ENCODE results near the gene DNLZ. TPM values are rescaled to one million over a fixed set of nuclear protein-coding genes. Genes with fewer than 3 reads are reported as not detected.

Gene DNLZ
- total and polyA plus RNA-seq, 2 of the 4 experiments (the other 2 are of a cell fraction) = 2.0 to 11.4 TPM

DNA sequence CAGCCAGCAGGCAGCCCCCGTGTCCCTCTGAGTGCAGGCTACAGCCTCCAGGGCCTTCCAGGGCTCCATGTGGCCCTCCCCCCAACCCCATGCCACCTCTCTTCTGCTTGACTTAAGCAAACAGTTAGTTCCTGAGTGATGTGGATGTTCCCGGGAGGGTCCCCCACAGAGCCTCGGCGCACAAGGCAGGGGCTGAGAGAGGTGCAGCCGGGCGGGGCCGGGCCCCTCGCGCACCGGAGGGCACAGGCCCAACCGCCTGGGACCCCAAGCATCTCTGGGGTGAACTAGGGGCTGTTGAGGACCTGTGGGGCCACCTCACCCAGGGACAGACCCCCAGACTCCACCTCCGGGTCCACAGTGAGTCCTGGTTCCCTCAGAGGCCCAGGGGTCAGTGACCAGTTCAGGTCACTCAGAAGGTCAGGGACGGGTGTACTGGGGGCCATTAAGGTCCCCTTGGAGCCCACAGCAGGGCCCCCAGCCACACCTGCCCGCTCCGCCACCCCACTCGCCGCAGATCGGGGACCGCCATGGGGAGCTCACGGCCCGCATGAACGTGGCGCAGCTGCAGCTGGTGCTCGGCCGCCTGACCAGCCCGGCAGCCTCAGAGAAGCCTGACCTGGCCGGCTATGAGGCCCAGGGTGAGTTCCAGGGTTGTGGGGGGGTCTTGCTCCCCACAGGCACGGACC lies 23.0 kb downstream of the DNLZ start:
- dilution Hi-C loops (cut with HindIII; ENCODE audit: low sequenced_read_pairs, unreplicated experiment) = no loop called here
- no TSS peak for BruUV-seq (replicated peaks)
- Histone ChIP-seq H3K36me3 (ENCODE audit: control insufficient read depth, insufficient read depth, low read length) (peaks cover 78% of the 10 kb centered on the region), H4K91ac (ENCODE audit: insufficient read depth, low read depth, low read length) (no peak overlapping the region), H2BK20ac (ENCODE audit: low read depth, low read length) (no peak overlapping the region), H3K23ac (ENCODE audit: low read depth, low read length) (no peak overlapping the region), H3K9me1 (ENCODE audit: insufficient read depth, low read length) (peaks cover 7% of the 10 kb centered on the region), H2AK5ac (ENCODE audit: low read depth, low read length) (no peak overlapping the region), H3K56ac (ENCODE audit: extremely low read depth, insufficient read depth, low read length) (no peak overlapping the region), H3K4me1 (ENCODE audit: control insufficient read depth, insufficient read depth, low read length) (peaks cover 16% of the 10 kb centered on the region), H3K4ac (ENCODE audit: low read depth, low read length) (no peak overlapping the region), H3K9ac (ENCODE audit: low read depth, low read length) (no peak overlapping the region), H4K5ac (ENCODE audit: low read depth, low read length) (no peak overlapping the region), H3K79me1 (ENCODE audit: low read depth in 1 of 2, low read length in 2 of 2) (peaks cover 16 to 76% of the 10 kb centered on the region in 2 experiments), H2AK9ac (replicated peaks; ENCODE audit: low read depth, low read length, poor library complexity) (no peak overlapping the region), H2BK15ac (ENCODE audit: low read depth, low read length) (no peak overlapping the region), H3K27ac (ENCODE audit: insufficient read depth, low read length) (no peak overlapping the region), H3K4me3 (ENCODE audit: insufficient read depth, low read depth, low read length) (no peak overlapping the region), H3K4me2 (ENCODE audit: low read depth, low read length) (no peak overlapping the region), H4K8ac (ENCODE audit: low read depth in 2 of 2, low read length in 2 of 2) (no peak overlapping the region), H3K18ac (ENCODE audit: low read depth, low read length) (no peak overlapping the region), H2BK5ac (ENCODE audit: low read depth, low read length, poor library complexity, severe bottlenecking) (no peak overlapping the region), H3K14ac (replicated peaks; ENCODE audit: low read depth, low read length) (no peak overlapping the region), H3K27me3 (ENCODE audit: control insufficient read depth, insufficient read depth, low read length) (no peaks in the 10 kb centered on the region), H4K20me1 (ENCODE audit: insufficient read depth, low read length) (peaks cover 78% of the 10 kb centered on the region), H2BK120ac (ENCODE audit: low read depth, low read length) (no peak overlapping the region), H2AFZ (replicated peaks; ENCODE audit: low read length, poor library complexity) (no peak overlapping the region), H3K9me3 (ENCODE audit: control insufficient read depth, insufficient read depth, low read length) (no peaks in the 10 kb centered on the region)
- POLR2A ChIA-PET (ENCODE audit: unreplicated experiment) = no interaction called here
- ATAC-seq (ENCODE audit: low read depth) (no peak), DNase-seq (no peak)
- 96% methylated on average over 8 of the region's 28 CpGs; no CpG with 5 or more reads in 1 of the 2 experiments for WGBS, 2 experiments (ENCODE audit: extremely low coverage in 2 of 2, insufficient read length in 1 of 2)
- intact Hi-C loops (cut with micrococcal nuclease) = no loop called here
- in situ Hi-C loops (cut with MboI; ENCODE audit: low sequenced_read_pairs) = no loop called here
- CTCF ChIA-PET = no interaction called here
- no peak for TF ChIP-seq FOS (IDR thresholded peaks at IDR 0.05; ENCODE audit: low read depth, low read length)
- TF ChIP-seq CEBPB (IDR thresholded peaks at IDR 0.05; ENCODE audit: low read depth, low read length) = no peak
- TF ChIP-seq RAD21 (IDR thresholded peaks at IDR 0.05; ENCODE audit: low read length) = no peak
- no peak for TF ChIP-seq POLR2A (IDR thresholded peaks at IDR 0.05; ENCODE audit: low read depth, low read length)
- TF ChIP-seq RCOR1 (IDR thresholded peaks at IDR 0.05; ENCODE audit: insufficient replicate concordance, low read length) = no peak
- TF ChIP-seq MXI1 (IDR thresholded peaks at IDR 0.05; ENCODE audit: borderline replicate concordance, low read depth, low read length) = no peak
- no peak for TF ChIP-seq MAZ (IDR thresholded peaks at IDR 0.05; ENCODE audit: borderline replicate concordance, low read depth, low read length)
- TF ChIP-seq BHLHE40 (IDR thresholded peaks at IDR 0.05; ENCODE audit: low read depth, low read length) = no peak
- TF ChIP-seq NFE2L2 (IDR thresholded peaks at IDR 0.05; ENCODE audit: low read depth, low read length) = no peak
- TF ChIP-seq, protein P1, sequence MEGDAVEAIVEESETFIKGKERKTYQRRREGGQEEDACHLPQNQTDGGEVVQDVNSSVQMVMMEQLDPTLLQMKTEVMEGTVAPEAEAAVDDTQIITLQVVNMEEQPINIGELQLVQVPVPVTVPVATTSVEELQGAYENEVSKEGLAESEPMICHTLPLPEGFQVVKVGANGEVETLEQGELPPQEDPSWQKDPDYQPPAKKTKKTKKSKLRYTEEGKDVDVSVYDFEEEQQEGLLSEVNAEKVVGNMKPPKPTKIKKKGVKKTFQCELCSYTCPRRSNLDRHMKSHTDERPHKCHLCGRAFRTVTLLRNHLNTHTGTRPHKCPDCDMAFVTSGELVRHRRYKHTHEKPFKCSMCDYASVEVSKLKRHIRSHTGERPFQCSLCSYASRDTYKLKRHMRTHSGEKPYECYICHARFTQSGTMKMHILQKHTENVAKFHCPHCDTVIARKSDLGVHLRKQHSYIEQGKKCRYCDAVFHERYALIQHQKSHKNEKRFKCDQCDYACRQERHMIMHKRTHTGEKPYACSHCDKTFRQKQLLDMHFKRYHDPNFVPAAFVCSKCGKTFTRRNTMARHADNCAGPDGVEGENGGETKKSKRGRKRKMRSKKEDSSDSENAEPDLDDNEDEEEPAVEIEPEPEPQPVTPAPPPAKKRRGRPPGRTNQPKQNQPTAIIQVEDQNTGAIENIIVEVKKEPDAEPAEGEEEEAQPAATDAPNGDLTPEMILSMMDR (conservative IDR thresholded peaks at IDR 0.05; ENCODE audit: low read depth, low read length) = no peak
- TF ChIP-seq, protein P2, sequence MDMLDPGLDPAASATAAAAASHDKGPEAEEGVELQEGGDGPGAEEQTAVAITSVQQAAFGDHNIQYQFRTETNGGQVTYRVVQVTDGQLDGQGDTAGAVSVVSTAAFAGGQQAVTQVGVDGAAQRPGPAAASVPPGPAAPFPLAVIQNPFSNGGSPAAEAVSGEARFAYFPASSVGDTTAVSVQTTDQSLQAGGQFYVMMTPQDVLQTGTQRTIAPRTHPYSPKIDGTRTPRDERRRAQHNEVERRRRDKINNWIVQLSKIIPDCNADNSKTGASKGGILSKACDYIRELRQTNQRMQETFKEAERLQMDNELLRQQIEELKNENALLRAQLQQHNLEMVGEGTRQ (IDR thresholded peaks at IDR 0.05; ENCODE audit: low read depth, low read length) = no peak
- TF ChIP-seq, protein P3, sequence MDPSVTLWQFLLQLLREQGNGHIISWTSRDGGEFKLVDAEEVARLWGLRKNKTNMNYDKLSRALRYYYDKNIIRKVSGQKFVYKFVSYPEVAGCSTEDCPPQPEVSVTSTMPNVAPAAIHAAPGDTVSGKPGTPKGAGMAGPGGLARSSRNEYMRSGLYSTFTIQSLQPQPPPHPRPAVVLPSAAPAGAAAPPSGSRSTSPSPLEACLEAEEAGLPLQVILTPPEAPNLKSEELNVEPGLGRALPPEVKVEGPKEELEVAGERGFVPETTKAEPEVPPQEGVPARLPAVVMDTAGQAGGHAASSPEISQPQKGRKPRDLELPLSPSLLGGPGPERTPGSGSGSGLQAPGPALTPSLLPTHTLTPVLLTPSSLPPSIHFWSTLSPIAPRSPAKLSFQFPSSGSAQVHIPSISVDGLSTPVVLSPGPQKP (IDR thresholded peaks at IDR 0.05; ENCODE audit: borderline replicate concordance, low read depth, low read length) = no peak
- TF ChIP-seq CHD1 (IDR thresholded peaks at IDR 0.05; ENCODE audit: low read depth, low read length) = no peak
- no peak for TF ChIP-seq SMC3 (IDR thresholded peaks at IDR 0.05; ENCODE audit: low read depth, low read length)
- no peak for TF ChIP-seq RFX5 (IDR thresholded peaks at IDR 0.05; ENCODE audit: low read depth, low read length)
